Neuronal stem cell (in vitro differentiated cells): ENCODE data around the gene KIAA0825.

Experiments
- DNase-seq: peaks from one replicate; pipeline ENCODE4 v3.0.0-alpha.2; 2013; ENCODE audit warnings: low spot score
- H2AFZ ChIP-seq: one replicate; pipeline ENCODE4 v1.6.1; 2013; ENCODE audit warnings: mild to moderate bottlenecking, low read length, inconsistent platforms
- H2AK5ac ChIP-seq: 2 replicates; pipeline ENCODE4 v1.6.1; 2013; ENCODE audit warnings: low read depth, mild to moderate bottlenecking, inconsistent platforms, low read length, moderate library complexity, mixed read lengths
- H2BK120ac ChIP-seq: 2 replicates; pipeline ENCODE4 v1.6.1; 2013; ENCODE audit warnings: low read depth, mild to moderate bottlenecking, inconsistent platforms, low read length, moderate library complexity, mixed read lengths
- H2BK12ac ChIP-seq: one replicate; pipeline ENCODE4 v1.6.1; 2013; ENCODE audit warnings: low read length, inconsistent platforms
- H2BK15ac ChIP-seq: 2 replicates; pipeline ENCODE4 v1.6.1; 2013; ENCODE audit warnings: mild to moderate bottlenecking, low read length, inconsistent platforms, mixed read lengths
- H2BK5ac ChIP-seq: one replicate; pipeline ENCODE4 v1.6.1; 2013; ENCODE audit warnings: inconsistent platforms, mild to moderate bottlenecking, low read length, moderate library complexity
- H3K14ac ChIP-seq: one replicate; pipeline ENCODE4 v1.6.1; 2013; ENCODE audit warnings: low read length, inconsistent platforms
- H3K18ac ChIP-seq: 2 replicates; pipeline ENCODE4 v1.6.1; 2013; ENCODE audit warnings: low read length, inconsistent platforms
- H3K23ac ChIP-seq: 2 replicates; pipeline ENCODE4 v1.6.1; 2013; ENCODE audit warnings: low read depth, mild to moderate bottlenecking, mixed read lengths, low read length, inconsistent platforms; ENCODE audit not compliant: poor library complexity
- H3K27ac ChIP-seq: replicated peaks from 3 replicates; pipeline ENCODE4 v1.5.1; 2013; ENCODE audit warnings: low read length, inconsistent platforms
- H3K27me3 ChIP-seq, 3 experiments: 2 replicates each; pipeline ENCODE4 v1.6.1; 2013; ENCODE audit warnings: low read length in 3 of 3, mild to moderate bottlenecking in 2 of 3, inconsistent platforms in 1 of 3, low read depth in 1 of 3, mixed read lengths in 1 of 3, moderate library complexity in 1 of 3; ENCODE audit not compliant: control insufficient read depth in 3 of 3, insufficient read depth in 3 of 3
- H3K36me3 ChIP-seq, 2 donors: replicated peaks in 1 of 2; 2 replicates each; pipeline ENCODE4 v1.6.1; 2013; ENCODE audit warnings: low read length in 2 of 2; ENCODE audit not compliant: control insufficient read depth in 2 of 2, insufficient read depth in 2 of 2
- H3K4ac ChIP-seq: 2 replicates; pipeline ENCODE4 v1.6.1; 2013; ENCODE audit warnings: inconsistent platforms, mild to moderate bottlenecking, low read length, moderate library complexity
- H3K4me1 ChIP-seq, 2 donors: 1 replicate in 1 of 2; 2 replicates in 1 of 2; pipeline ENCODE4 v1.6.1; 2013; ENCODE audit warnings: low read length in 2 of 2, low read depth in 1 of 2; ENCODE audit not compliant: control insufficient read depth in 2 of 2, insufficient read depth in 1 of 2
- H3K4me2 ChIP-seq: one replicate; pipeline ENCODE4 v1.6.1; 2013; ENCODE audit warnings: mild to moderate bottlenecking, low read length, inconsistent platforms; ENCODE audit not compliant: insufficient read depth, poor library complexity, severe bottlenecking
- H3K4me3 ChIP-seq, 2 donors: 2 replicates each; pipeline ENCODE4 v1.5.1; 2013; ENCODE audit warnings: low read length in 2 of 2, mild to moderate bottlenecking in 2 of 2, inconsistent platforms in 1 of 2, moderate library complexity in 1 of 2
- H3K79me1 ChIP-seq: one replicate; pipeline ENCODE4 v1.6.1; 2013; ENCODE audit warnings: low read depth, mild to moderate bottlenecking, inconsistent platforms, low read length, moderate library complexity
- H3K9ac ChIP-seq: one replicate; pipeline ENCODE4 v1.6.1; 2013; ENCODE audit warnings: mild to moderate bottlenecking, low read depth, low read length, inconsistent platforms; ENCODE audit not compliant: poor library complexity
- H3K9me3 ChIP-seq, 2 donors: replicated peaks in 1 of 2; 2 replicates each; pipeline versions ENCODE3 to v1.6.1; 2013; ENCODE audit warnings: low read length in 2 of 2, mild to moderate bottlenecking in 2 of 2, inconsistent platforms in 1 of 2, low read depth in 1 of 2, mixed read lengths in 1 of 2, moderate library complexity in 1 of 2; ENCODE audit not compliant: control insufficient read depth in 2 of 2, insufficient read depth in 1 of 2
- H4K8ac ChIP-seq: one replicate; pipeline ENCODE4 v1.6.1; 2013; ENCODE audit warnings: low read depth, mild to moderate bottlenecking, inconsistent platforms, low read length, moderate library complexity
- H4K91ac ChIP-seq: one replicate; pipeline ENCODE4 v1.6.1; 2013; ENCODE audit warnings: low read length, low read depth, mild to moderate bottlenecking, inconsistent platforms; ENCODE audit not compliant: poor library complexity
- WGBS, 2 donors: extraction: QIAGEN DNeasy Blood & Tissue Kit; methylation state at CpG; one replicate each; pipeline ENCODE4 v1.1.7; 2013; ENCODE audit warnings: missing lambda C conversion rate in 2 of 2, mixed read lengths in 1 of 2; ENCODE audit not compliant: insufficient read length in 2 of 2, insufficient replicate concordance in 1 of 2; ENCODE audit errors: extremely low coverage in 2 of 2; 5-methylcytosine and 5-hydroxymethylcytosine counted together

The KIAA0825 gene

DNA sequence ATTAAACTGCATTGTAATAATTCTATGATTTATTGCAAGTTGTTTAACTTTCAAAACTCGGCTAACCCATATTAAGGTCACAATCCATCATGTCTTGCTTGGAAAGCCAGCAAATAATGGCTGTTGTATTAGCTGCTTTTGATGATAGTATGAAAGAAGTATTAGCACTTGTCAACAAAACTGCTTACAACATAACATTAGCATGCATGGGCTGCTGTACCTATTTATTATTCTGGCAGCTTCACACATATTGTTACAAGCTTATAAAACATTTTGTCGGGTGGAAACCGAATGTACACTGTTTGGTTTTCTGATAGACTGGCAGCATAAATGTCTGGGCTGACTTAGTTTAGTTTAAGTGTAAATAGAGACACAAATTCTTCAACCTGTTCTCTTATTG, 378.3 kb downstream of the KIAA0825 start:
- Histone ChIP-seq H2BK120ac (no peak overlapping the region), H2BK15ac (no peak overlapping the region), H3K4me3 (no peak overlapping the region), H3K4ac (no peak overlapping the region), H3K4me2 (no peak overlapping the region), H4K8ac (no peak overlapping the region), H3K4me1 (no peaks in the 10 kb centered on the region), H2AK5ac (no peak overlapping the region), H3K14ac (no peak overlapping the region), H3K27ac (no peak overlapping the region), H3K18ac (no peak overlapping the region), H4K91ac (no peak overlapping the region), H3K36me3 (no peaks in the 10 kb centered on the region), H3K9me3 (peaks cover 2 to 8% of the 10 kb centered on the region in 2 donors), H3K27me3 (no peaks in the 10 kb centered on the region), H2BK12ac (no peak overlapping the region), H2AFZ (no peak overlapping the region), H3K23ac (no peak overlapping the region), H3K79me1 (no peaks in the 10 kb centered on the region), H2BK5ac (no peak overlapping the region), H3K9ac (no peak overlapping the region)
- no CpG with 5 or more reads among the region's 3 CpGs for WGBS, 2 donors
- no peak for DNase-seq

DNA sequence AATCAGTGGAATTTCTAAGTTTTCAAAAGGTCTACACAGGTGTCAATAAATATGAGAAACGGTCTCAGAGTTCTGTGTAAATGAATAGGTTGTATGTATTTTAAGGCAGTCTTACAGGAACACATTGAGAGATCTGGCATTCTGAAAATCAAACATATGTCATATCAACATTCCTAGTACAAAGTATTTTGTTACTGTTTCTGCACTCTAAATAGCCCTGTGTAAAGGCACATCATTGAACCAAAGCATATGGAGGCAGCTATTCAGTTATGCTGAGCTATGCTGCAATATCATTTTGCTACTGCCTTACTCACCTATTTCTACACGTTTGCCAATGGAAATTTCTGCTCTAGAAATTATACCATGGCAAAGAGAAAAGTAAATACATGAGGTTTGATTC, 379.1 kb downstream of the KIAA0825 start:
- no peak overlapping the region for H3K27ac ChIP-seq
- H2BK120ac ChIP-seq: no peak overlapping the region
- H3K36me3 ChIP-seq: no peaks in the 10 kb centered on the region
- no peak overlapping the region for H3K9ac ChIP-seq
- H2BK5ac ChIP-seq: no peak overlapping the region
- H2AFZ ChIP-seq: no peak overlapping the region
- no peak overlapping the region for H2BK15ac ChIP-seq
- H2BK12ac ChIP-seq: no peak overlapping the region
- no peak for DNase-seq
- H3K4ac ChIP-seq: no peak overlapping the region
- H4K8ac ChIP-seq: no peak overlapping the region
- H3K9me3 ChIP-seq: peaks cover 4 to 13% of the 10 kb centered on the region in 2 donors
- H3K18ac ChIP-seq: no peak overlapping the region
- no CpG with 5 or more reads among the region's 2 CpGs for WGBS, 2 donors
- H4K91ac ChIP-seq: no peak overlapping the region
- H3K23ac ChIP-seq: no peak overlapping the region
- no peak overlapping the region for H2AK5ac ChIP-seq
- H3K4me3 ChIP-seq: no peak overlapping the region
- no peak overlapping the region for H3K4me2 ChIP-seq
- H3K79me1 ChIP-seq: no peaks in the 10 kb centered on the region
- H3K4me1 ChIP-seq: no peaks in the 10 kb centered on the region
- no peak overlapping the region for H3K14ac ChIP-seq
- no peaks in the 10 kb centered on the region for H3K27me3 ChIP-seq

DNA sequence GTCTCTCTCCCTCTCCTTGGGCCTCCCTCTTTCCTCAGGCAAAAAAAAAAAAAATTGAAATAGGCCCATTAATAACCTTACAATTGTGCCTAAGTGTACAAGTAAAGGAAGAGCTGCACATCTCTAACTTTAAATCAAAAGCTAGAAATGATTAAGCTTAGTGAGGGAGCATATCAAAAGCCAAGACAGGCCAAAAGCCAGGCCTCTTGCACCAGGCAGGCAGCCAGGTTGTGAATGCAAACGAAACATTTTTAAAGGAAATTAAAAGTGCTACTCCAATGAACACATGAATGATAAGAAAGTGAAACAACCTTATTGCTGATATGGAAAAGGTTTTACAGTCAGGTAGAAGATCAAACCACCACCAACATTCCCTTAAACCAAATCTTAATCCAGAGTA, 383.4 kb downstream of the KIAA0825 start:
- H3K79me1 ChIP-seq: no peaks in the 10 kb centered on the region
- H2BK120ac ChIP-seq: no peak overlapping the region

DNA sequence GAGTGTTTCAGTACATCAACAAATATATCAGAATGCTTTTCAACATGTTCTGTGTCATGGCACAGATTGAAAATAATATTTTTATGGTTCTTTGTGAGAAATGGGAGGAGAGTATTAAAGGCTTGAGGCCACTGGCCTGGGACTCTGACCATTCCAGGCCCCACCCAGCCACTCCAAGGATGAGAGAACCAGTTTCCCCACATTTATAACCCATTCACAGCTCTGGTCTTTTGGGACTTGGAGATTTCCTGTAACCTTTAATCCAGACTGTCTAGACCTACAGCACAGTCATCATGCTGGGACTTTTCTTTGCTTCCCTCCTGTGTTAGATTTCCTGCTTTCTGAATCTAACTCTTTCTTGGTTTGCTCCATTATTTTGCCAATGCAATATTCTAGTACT, 389.6 kb downstream of the KIAA0825 start:
- H4K8ac ChIP-seq: no peak overlapping the region
- no peak overlapping the region for H3K4ac ChIP-seq
- no peak overlapping the region for H3K4me3 ChIP-seq
- H3K9me3 ChIP-seq: no peaks in the 10 kb centered on the region
- no peaks in the 10 kb centered on the region for H3K4me1 ChIP-seq
- H3K27ac ChIP-seq: no peak overlapping the region
- H2AK5ac ChIP-seq: no peak overlapping the region
- no peak for DNase-seq
- H2AFZ ChIP-seq: no peak overlapping the region
- no peak overlapping the region for H2BK12ac ChIP-seq
- H3K9ac ChIP-seq: no peak overlapping the region
- no peak overlapping the region for H2BK15ac ChIP-seq
- no peaks in the 10 kb centered on the region for H3K36me3 ChIP-seq
- H3K18ac ChIP-seq: no peak overlapping the region
- H3K23ac ChIP-seq: no peak overlapping the region
- H2BK120ac ChIP-seq: no peak overlapping the region
- H2BK5ac ChIP-seq: no peak overlapping the region
- no peak overlapping the region for H3K4me2 ChIP-seq
- H4K91ac ChIP-seq: no peak overlapping the region
- no peaks in the 10 kb centered on the region for H3K27me3 ChIP-seq
- H3K14ac ChIP-seq: no peak overlapping the region
- H3K79me1 ChIP-seq: no peaks in the 10 kb centered on the region

More for the DNA sequence above, 383.4 kb downstream of the KIAA0825 start:
- WGBS, 2 donors: no CpG with 5 or more reads among the region's 1 CpG
- H2BK15ac ChIP-seq: no peak overlapping the region
- no peak overlapping the region for H2AFZ ChIP-seq
- no peak overlapping the region for H2AK5ac ChIP-seq
- no peak overlapping the region for H3K4me3 ChIP-seq
- no peak overlapping the region for H3K18ac ChIP-seq
- no peaks in the 10 kb centered on the region for H3K27me3 ChIP-seq
- H4K91ac ChIP-seq: no peak overlapping the region
- peaks cover 4 to 13% of the 10 kb centered on the region in 2 donors for H3K9me3 ChIP-seq
- no peak overlapping the region for H3K4me2 ChIP-seq
- H3K14ac ChIP-seq: no peak overlapping the region
- no peak overlapping the region for H3K23ac ChIP-seq
- no peak overlapping the region for H3K27ac ChIP-seq
- H3K4me1 ChIP-seq: no peaks in the 10 kb centered on the region
- no peak overlapping the region for H2BK12ac ChIP-seq
- no peak overlapping the region for H2BK5ac ChIP-seq
- H3K9ac ChIP-seq: no peak overlapping the region
- H3K36me3 ChIP-seq: no peaks in the 10 kb centered on the region
- no peak overlapping the region for H4K8ac ChIP-seq
- H3K4ac ChIP-seq: no peak overlapping the region
- DNase-seq: no peak
